Ovary (tissue), 3 donors: ENCODE measurements around the gene PACSIN2.

Experiments
- EP300 ChIP-seq: sonication (generic); formaldehyde crosslinking; IDR thresholded peaks from one replicate; pipeline ENCODE4 v1.6.1; 2017; ENCODE audit warnings: antibody characterized with exemption
- TF ChIP-seq, protein P1 (sequence below), 3 donors: fragments of 450-650 bp in 2 of 3; fragments of 200-600 bp in 1 of 3; IDR thresholded peaks; one replicate each; pipeline versions ENCODE4 v1.5.1 to v1.8.0; 2016 to 2022; ENCODE audit warnings: antibody characterized with exemption in 3 of 3, mild to moderate bottlenecking in 1 of 3
- donor health status: DM: no; HTN: no; CAD: no.

DNA sequence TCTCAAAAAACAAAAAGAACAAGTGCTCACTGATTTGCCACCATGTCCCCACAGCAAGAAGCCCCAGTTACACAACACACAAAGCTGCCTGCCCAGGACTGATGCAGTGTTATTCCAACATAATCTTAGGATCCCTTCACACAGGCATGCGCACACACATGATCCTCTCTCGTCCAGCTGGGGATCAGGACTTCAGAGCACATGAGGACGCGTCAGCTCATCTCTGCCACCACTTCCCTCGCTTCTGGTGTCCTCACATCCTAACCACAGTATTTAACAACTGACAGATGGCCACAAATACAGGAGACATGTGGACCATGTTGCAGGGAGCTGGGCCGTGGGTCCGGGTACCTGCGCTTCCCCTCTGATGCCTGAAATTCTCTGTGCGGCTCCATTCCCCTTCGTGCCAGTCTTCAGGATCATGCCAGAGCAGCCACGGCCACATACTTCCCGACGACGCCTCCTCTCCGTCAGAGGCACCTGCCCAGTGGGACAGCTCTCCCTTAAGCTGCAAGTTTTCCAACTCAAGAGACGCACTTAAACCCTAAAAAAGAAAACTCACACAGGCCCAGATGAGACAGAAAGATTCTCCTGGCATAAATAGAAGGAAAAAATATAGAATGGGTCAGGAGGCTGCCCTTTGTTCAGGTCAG, 68.3 kb downstream of the PACSIN2 start:
- TF ChIP-seq, protein P1, sequence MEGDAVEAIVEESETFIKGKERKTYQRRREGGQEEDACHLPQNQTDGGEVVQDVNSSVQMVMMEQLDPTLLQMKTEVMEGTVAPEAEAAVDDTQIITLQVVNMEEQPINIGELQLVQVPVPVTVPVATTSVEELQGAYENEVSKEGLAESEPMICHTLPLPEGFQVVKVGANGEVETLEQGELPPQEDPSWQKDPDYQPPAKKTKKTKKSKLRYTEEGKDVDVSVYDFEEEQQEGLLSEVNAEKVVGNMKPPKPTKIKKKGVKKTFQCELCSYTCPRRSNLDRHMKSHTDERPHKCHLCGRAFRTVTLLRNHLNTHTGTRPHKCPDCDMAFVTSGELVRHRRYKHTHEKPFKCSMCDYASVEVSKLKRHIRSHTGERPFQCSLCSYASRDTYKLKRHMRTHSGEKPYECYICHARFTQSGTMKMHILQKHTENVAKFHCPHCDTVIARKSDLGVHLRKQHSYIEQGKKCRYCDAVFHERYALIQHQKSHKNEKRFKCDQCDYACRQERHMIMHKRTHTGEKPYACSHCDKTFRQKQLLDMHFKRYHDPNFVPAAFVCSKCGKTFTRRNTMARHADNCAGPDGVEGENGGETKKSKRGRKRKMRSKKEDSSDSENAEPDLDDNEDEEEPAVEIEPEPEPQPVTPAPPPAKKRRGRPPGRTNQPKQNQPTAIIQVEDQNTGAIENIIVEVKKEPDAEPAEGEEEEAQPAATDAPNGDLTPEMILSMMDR (IDR thresholded peaks at IDR 0.05): no peak
- TF ChIP-seq EP300: no peak
